Esophagus squamous epithelium (tissue), 5 donors: ENCODE results near the gene ANKRD40. TPM values are rescaled to one million over a fixed set of nuclear protein-coding genes. Genes with fewer than 3 reads are reported as not detected.

ENCODE experiments used
- DNase-seq: peaks from one replicate; lab custom pipeline; 2025; lab: John Stamatoyannopoulos, UW
- H3K27ac ChIP-seq, 4 donors: fragments of 200-600 bp; sonication (generic); one replicate each; pipeline ENCODE4 v1.5.1; 2016 to 2019; ENCODE audit warnings: mild to moderate bottlenecking in 1 of 4
- H3K27me3 ChIP-seq, 4 donors: fragments of 200-600 bp; sonication (generic); 1 replicate in 3 of 4; 2 replicates in 1 of 4; pipeline versions ENCODE4 v1.5.1 to v1.6.0; 2017 to 2021; ENCODE audit warnings: antibody characterized with exemption in 1 of 4
- H3K36me3 ChIP-seq, 3 donors: fragments of 200-600 bp; sonication (generic); one replicate each; pipeline ENCODE4 v1.5.1; 2016 to 2019
- H3K4me1 ChIP-seq, 3 donors: fragments of 200-600 bp; sonication (generic); one replicate each; pipeline ENCODE4 v1.5.1; 2017 to 2019
- H3K4me3 ChIP-seq, 4 donors: fragments of 200-600 bp; sonication (generic); 1 replicate in 3 of 4; 2 replicates in 1 of 4; pipeline ENCODE4 v1.5.1; 2016 to 2019; ENCODE audit warnings: mild to moderate bottlenecking in 2 of 4, moderate library complexity in 1 of 4
- H3K9me3 ChIP-seq, 3 donors: fragments of 200-600 bp; sonication (generic); one replicate each; pipeline ENCODE4 v1.5.1; 2016 to 2019
- POLR2A ChIP-seq, 4 donors: fragments of 450-650 bp; IDR thresholded peaks; one replicate each; pipeline ENCODE4 v1.6.1; 2017; ENCODE audit warnings: antibody characterized with exemption in 4 of 4, mild to moderate bottlenecking in 4 of 4, moderate library complexity in 3 of 4
- WGBS, 2 donors: methylation state at CpG; one replicate each; pipeline ENCODE4 v1.1.5; 2018; 5-methylcytosine and 5-hydroxymethylcytosine counted together
- intact Hi-C: fragments of 100-400 bp; cut with DNase I; formaldehyde crosslinking; loops from one replicate; pipeline ENCODE4 v1.15.0; 2022
- total RNA-seq, 4 donors: library from RNA; depleted of rRNA; stranded (reverse); fragments of >200 nt; gene quantifications; one replicate each; pipeline ENCODE4 v1.1.0, GENCODE V29; 2016
- TF ChIP-seq, protein P1 (sequence below), 6 experiments: fragments of 450-650 bp in 4 of 6; fragments of 200-600 bp in 2 of 6; sonication (generic) in 2 of 6; IDR thresholded peaks; one replicate each; pipeline ENCODE4 v1.5.1; 2016 to 2019; ENCODE audit warnings: antibody characterized with exemption in 6 of 6, mild to moderate bottlenecking in 4 of 6, moderate library complexity in 4 of 6
- donor health status: DM: yes; HTN: yes; CAD: no.

The ANKRD40 gene
- total RNA-seq, 4 donors from 2014 or later = 10.7 to 34.9 (median 17.9) TPM

- 88 to 90% methylated on average over 5 of the region's 5 CpGs for WGBS, 2 donors
- no peak overlapping the region for H3K27ac ChIP-seq
- no peaks in the 10 kb centered on the region for H3K27me3 ChIP-seq
- peaks cover 11 to 41% (median 18%) of the 10 kb centered on the region in 3 donors for H3K4me1 ChIP-seq
- no peak overlapping the region for H3K4me3 ChIP-seq
- TF ChIP-seq POLR2A (IDR thresholded peaks at IDR 0.05) = no peak
- TF ChIP-seq, protein P1, sequence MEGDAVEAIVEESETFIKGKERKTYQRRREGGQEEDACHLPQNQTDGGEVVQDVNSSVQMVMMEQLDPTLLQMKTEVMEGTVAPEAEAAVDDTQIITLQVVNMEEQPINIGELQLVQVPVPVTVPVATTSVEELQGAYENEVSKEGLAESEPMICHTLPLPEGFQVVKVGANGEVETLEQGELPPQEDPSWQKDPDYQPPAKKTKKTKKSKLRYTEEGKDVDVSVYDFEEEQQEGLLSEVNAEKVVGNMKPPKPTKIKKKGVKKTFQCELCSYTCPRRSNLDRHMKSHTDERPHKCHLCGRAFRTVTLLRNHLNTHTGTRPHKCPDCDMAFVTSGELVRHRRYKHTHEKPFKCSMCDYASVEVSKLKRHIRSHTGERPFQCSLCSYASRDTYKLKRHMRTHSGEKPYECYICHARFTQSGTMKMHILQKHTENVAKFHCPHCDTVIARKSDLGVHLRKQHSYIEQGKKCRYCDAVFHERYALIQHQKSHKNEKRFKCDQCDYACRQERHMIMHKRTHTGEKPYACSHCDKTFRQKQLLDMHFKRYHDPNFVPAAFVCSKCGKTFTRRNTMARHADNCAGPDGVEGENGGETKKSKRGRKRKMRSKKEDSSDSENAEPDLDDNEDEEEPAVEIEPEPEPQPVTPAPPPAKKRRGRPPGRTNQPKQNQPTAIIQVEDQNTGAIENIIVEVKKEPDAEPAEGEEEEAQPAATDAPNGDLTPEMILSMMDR (IDR thresholded peaks at IDR 0.05) = no peak
- no peaks in the 10 kb centered on the region for H3K9me3 ChIP-seq
- DNase-seq = no peak
- no peaks in the 10 kb centered on the region for H3K36me3 ChIP-seq
- intact Hi-C loops = loop anchor here (5.0 kb wide), 2 partner anchors 52 to 137 kb away; partner anchors contain the start of genes ABCC3 and SPATA20
These were observed 23.5 kb downstream of the ANKRD40 start for GRCh38 chr17:50684288-50684611.

GRCh38 chr17:50683434-50684287 lies 24.1 kb downstream of the ANKRD40 start:
- Histone ChIP-seq H3K4me3 (no peak overlapping the region), H3K9me3 (no peaks in the 10 kb centered on the region), H3K27me3 (no peaks in the 10 kb centered on the region), H3K4me1 (peaks cover 7 to 38% (median 18%) of the 10 kb centered on the region in 3 donors), H3K36me3 (no peaks in the 10 kb centered on the region), H3K27ac (no peak overlapping the region)
- WGBS, 2 donors = 90 to 94% methylated on average over 9 to 16 of the region's 28 CpGs
- intact Hi-C loops = loop anchor here (5.0 kb wide), 2 partner anchors 51 to 136 kb away; partner anchors contain the start of genes ABCC3 and SPATA20
- TF ChIP-seq, protein P1 (IDR thresholded peaks at IDR 0.05) = no peak
- TF ChIP-seq POLR2A (IDR thresholded peaks at IDR 0.05) = no peak
- DNase-seq = no peak

DNA sequence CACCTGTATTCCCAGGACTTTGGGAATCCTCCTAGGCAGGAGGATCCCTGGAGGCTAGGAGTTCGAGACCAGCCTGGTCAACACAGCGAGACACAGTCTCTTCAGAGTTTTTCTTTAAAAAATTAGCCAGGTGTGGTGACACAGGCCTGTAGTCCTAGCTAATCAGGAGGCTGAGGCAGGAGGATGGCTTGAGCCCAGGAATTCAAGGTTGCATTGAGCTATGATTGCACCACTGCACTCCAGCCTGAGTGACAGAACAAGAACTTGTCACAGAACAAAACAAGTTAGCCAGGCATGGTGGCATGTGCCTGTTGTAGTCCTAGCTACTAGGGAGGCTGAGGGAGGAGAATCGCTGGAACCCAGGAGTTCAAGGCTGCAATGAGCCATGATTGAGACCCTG lies 24.8 kb downstream of the ANKRD40 start:
- peaks cover 7 to 38% (median 18%) of the 10 kb centered on the region in 3 donors for H3K4me1 ChIP-seq
- no peak overlapping the region for H3K4me3 ChIP-seq
- H3K9me3 ChIP-seq = no peaks in the 10 kb centered on the region
- H3K27ac ChIP-seq = no peak overlapping the region
- H3K27me3 ChIP-seq = no peaks in the 10 kb centered on the region
- TF ChIP-seq, protein P1 (IDR thresholded peaks at IDR 0.05) = no peak
- TF ChIP-seq POLR2A (IDR thresholded peaks at IDR 0.05) = no peak
- DNase-seq = no peak
- intact Hi-C loops = loop anchor here (5.0 kb wide), 2 partner anchors 51 to 136 kb away; partner anchors contain the start of genes ABCC3 and SPATA20
- H3K36me3 ChIP-seq = no peaks in the 10 kb centered on the region
- 83 to 93% methylated on average over 2 to 3 of the region's 3 CpGs for WGBS, 2 donors

DNA sequence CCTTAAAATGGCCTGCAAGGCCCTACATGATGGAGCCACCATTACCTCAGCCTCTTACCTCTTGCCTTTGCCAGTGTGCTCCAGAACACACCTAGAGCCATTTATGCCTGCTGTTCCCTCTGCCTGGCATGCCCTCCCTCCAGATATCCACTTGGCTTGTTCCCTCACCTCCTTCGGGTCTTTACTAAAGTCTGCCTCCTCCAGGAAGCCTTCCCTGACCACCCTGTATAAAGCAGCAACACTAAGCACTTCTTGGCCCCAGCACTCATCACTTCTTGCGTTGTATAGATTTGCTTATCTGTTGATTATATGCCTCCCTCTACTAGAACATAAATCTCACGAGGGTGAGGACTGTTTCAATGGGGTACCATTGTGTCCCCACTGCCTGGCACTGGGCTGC lies 25.3 kb downstream of the ANKRD40 start:
- Histone ChIP-seq H3K4me1 (peaks cover 7 to 35% (median 18%) of the 10 kb centered on the region in 3 donors), H3K9me3 (no peaks in the 10 kb centered on the region), H3K36me3 (no peaks in the 10 kb centered on the region), H3K27ac (no peak overlapping the region), H3K4me3 (no peak overlapping the region), H3K27me3 (no peaks in the 10 kb centered on the region)
- TF ChIP-seq POLR2A (IDR thresholded peaks at IDR 0.05) = no peak
- TF ChIP-seq, protein P1 (IDR thresholded peaks at IDR 0.05) = no peak
- intact Hi-C loops = loop anchor here (5.0 kb wide), 2 partner anchors 50 to 135 kb away; partner anchors contain the start of genes ABCC3 and SPATA20
- DNase-seq = no peak
- WGBS, 2 donors = 79 to 81% methylated on average over 2 to 3 of the region's 3 CpGs
